HCT116 (cell line): Measurements from ENCODE around the gene LEUTX. TPM values are rescaled to one million over a fixed set of nuclear protein-coding genes. Genes with fewer than 3 reads are reported as not detected.

Experiments used
- ATAC-seq: fragments of 200-7000 bp; cut with Tn5 transposase; 2 replicates; pipeline ENCODE4 v1.9.1; 2020; ENCODE audit warnings: mild to moderate bottlenecking, moderate library complexity
- BruUV-seq: library from RNA; stranded (reverse); fragments of 400-500 nt; replicated peaks from 2 replicates; lab custom pipeline; 2021; lab: Mats Ljungman, UMichigan
- CTCF ChIA-PET: fragments of 300-600 bp; sonication (Branson Sonifier 250); formaldehyde crosslinking; loops from one replicate; lab custom pipeline; 2021; ENCODE audit warnings: antibody characterized with exemption; lab: Charles Lee
- POLR2A ChIA-PET: fragments of 300-600, 350-600 bp; sonication (Branson Sonifier 250); formaldehyde crosslinking; loops from one replicate; lab custom pipeline; 2021; ENCODE audit warnings: antibody characterized with exemption; lab: Charles Lee
- RAD21 ChIA-PET, 2 experiments: fragments of 300-600 bp; sonication (Branson Sonifier 250); formaldehyde crosslinking; loops; one replicate each; lab custom pipeline; 2023; ENCODE audit warnings: low total read pairs in 2 of 2; ENCODE audit not compliant: uncharacterized antibody in 2 of 2, unreplicated experiment in 2 of 2, low non-redundant PET in 1 of 2; lab: Charles Lee
- DNase-seq: peaks from one replicate; pipeline ENCODE4 v3.0.0-alpha.2; 2010; ENCODE audit warnings: low read depth, low spot score
- H2AFZ ChIP-seq: fragments of 200-600 bp; shearing (Covaris generic), sonication (generic); 2 replicates; pipeline ENCODE4 v1.6.1; 2017; ENCODE audit warnings: low read depth, mixed run types, mixed read lengths, antibody characterized with exemption, low read length; ENCODE audit not compliant: poor library complexity, severe bottlenecking
- H3K27ac ChIP-seq: 2 replicates; pipeline ENCODE4 v1.5.1; 2012; ENCODE audit warnings: low read depth, low read length
- H3K27me3 ChIP-seq: fragments of 200-600 bp; sonication (generic); 2 replicates; pipeline ENCODE4 v1.6.1; 2016; ENCODE audit warnings: mixed run types, low read length, mixed read lengths; ENCODE audit not compliant: insufficient read depth
- H3K36me3 ChIP-seq, 2 experiments: fragments of 200-500 bp in 1 of 2; fragments of 200-600 bp in 1 of 2; sonication (Bioruptor generic) in 1 of 2; sonication (generic) in 1 of 2; 2 replicates each; pipeline versions ENCODE4 v1.5.1 to v1.6.1; 2014 to 2016; ENCODE audit warnings: low read length in 2 of 2, inconsistent platforms in 1 of 2, mixed read lengths in 1 of 2, mixed run types in 1 of 2; ENCODE audit not compliant: insufficient read depth in 2 of 2, control insufficient read depth in 1 of 2
- H3K4me1 ChIP-seq, 2 experiments: fragments of 200-600 bp in 1 of 2; sonication (generic) in 1 of 2; 2 replicates each; pipeline versions ENCODE4 v1.5.1 to v1.6.1; 2012 to 2017; ENCODE audit warnings: low read length in 2 of 2, inconsistent platforms in 1 of 2, mild to moderate bottlenecking in 1 of 2, mixed read lengths in 1 of 2, mixed run types in 1 of 2, moderate library complexity in 1 of 2; ENCODE audit not compliant: insufficient read depth in 2 of 2, control insufficient read depth in 1 of 2
- H3K4me2 ChIP-seq: fragments of 200-600 bp; sonication (generic); 2 replicates; pipeline ENCODE4 v1.6.1; 2017; ENCODE audit warnings: mixed run types, low read length, mixed read lengths
- H3K4me3 ChIP-seq, 2 experiments: fragments of 200-600 bp in 1 of 2; sonication (generic) in 1 of 2; replicated peaks in 1 of 2; 2 replicates each; pipeline ENCODE4 v1.5.1; 2011 to 2016; ENCODE audit warnings: low read length in 2 of 2, control low read depth in 1 of 2, low read depth in 1 of 2, mild to moderate bottlenecking in 1 of 2, mixed read lengths in 1 of 2, mixed run types in 1 of 2
- H3K79me2 ChIP-seq: fragments of 200-600 bp; sonication (generic); 2 replicates; pipeline ENCODE4 v1.6.1; 2017; ENCODE audit warnings: mild to moderate bottlenecking, mixed run types, low read length, moderate library complexity, mixed read lengths; ENCODE audit not compliant: insufficient read depth
- H3K9ac ChIP-seq: fragments of 200-600 bp; sonication (generic); 2 replicates; pipeline ENCODE4 v1.6.1; 2016; ENCODE audit warnings: low read length, mixed read lengths
- H3K9me2 ChIP-seq: fragments of 200-600 bp; sonication (generic), shearing (Covaris generic); 2 replicates; pipeline ENCODE4 v1.6.1; 2017; ENCODE audit warnings: mixed run types, mild to moderate bottlenecking, moderate library complexity; ENCODE audit not compliant: insufficient read depth
- H3K9me3 ChIP-seq, 2 experiments: fragments of 200-500 bp in 1 of 2; fragments of 200-600 bp in 1 of 2; sonication (Bioruptor generic) in 1 of 2; sonication (generic) in 1 of 2; 2 replicates each; pipeline ENCODE4 v1.6.1; 2014 to 2017; ENCODE audit warnings: low read length in 2 of 2, mixed read lengths in 2 of 2, inconsistent platforms in 1 of 2, low read depth in 1 of 2, mild to moderate bottlenecking in 1 of 2, mixed run types in 1 of 2, moderate library complexity in 1 of 2; ENCODE audit not compliant: control insufficient read depth in 1 of 2, insufficient read depth in 1 of 2
- H4K20me1 ChIP-seq: fragments of 200-600 bp; sonication (generic), shearing (Covaris generic); 2 replicates; pipeline ENCODE4 v1.6.1; 2017; ENCODE audit warnings: mixed run types, mild to moderate bottlenecking, moderate library complexity; ENCODE audit not compliant: insufficient read depth
- CTCF ChIP-seq, 3 experiments: fragments of 200-600 bp in 1 of 3; sonication (generic) in 1 of 3; IDR thresholded peaks in 2 of 3; conservative IDR thresholded peaks in 1 of 3; 2 replicates each; pipeline ENCODE4 v1.5.1; 2012 to 2017; ENCODE audit warnings: low read depth in 2 of 3, low read length in 2 of 3, antibody characterized with exemption in 1 of 3, borderline replicate concordance in 1 of 3, control low read depth in 1 of 3, mild to moderate bottlenecking in 1 of 3, mixed read lengths in 1 of 3, mixed run types in 1 of 3, moderate library complexity in 1 of 3; ENCODE audit not compliant: insufficient read depth in 1 of 3
- EZH2phosphoT487 ChIP-seq: fragments of 200-600 bp; IDR thresholded peaks from 2 replicates; pipeline ENCODE4 v1.6.1; 2018; ENCODE audit warnings: antibody characterized with exemption, borderline replicate concordance
- RAD21 ChIP-seq: IDR thresholded peaks from 2 replicates; pipeline ENCODE4 v1.6.1; 2012; ENCODE audit warnings: low read depth, mild to moderate bottlenecking
- SRF ChIP-seq: IDR thresholded peaks from 2 replicates; pipeline ENCODE4 v1.6.1; 2012; ENCODE audit warnings: low read depth
- YY1 ChIP-seq: IDR thresholded peaks from 2 replicates; pipeline ENCODE4 v1.6.1; 2011; ENCODE audit warnings: low read length, low read depth, moderate library complexity, mild to moderate bottlenecking; ENCODE audit not compliant: insufficient replicate concordance; ENCODE audit errors: extremely low read depth
- intact Hi-C: fragments of 100-400 bp; cut with micrococcal nuclease; formaldehyde crosslinking; loops from 2 replicates; pipeline ENCODE4 v1.10.0; 2022
- total RNA-seq: library from RNA; stranded (reverse); gene quantifications from one replicate; pipeline ENCODE4 v1.2.1, GENCODE V29; 2021; ENCODE audit not compliant: unreplicated experiment

The LEUTX gene
- total RNA-seq, 1 experiment from 2014 or later, result not detected

GRCh38 chr19:39746836-39747529, 31.7 kb upstream of the LEUTX start:
- Histone ChIP-seq H3K9me2 (no peaks in the 10 kb centered on the region), H3K27ac (no peak overlapping the region), H3K9me3 (no peaks in the 10 kb centered on the region), H3K79me2 (no peaks in the 10 kb centered on the region), H4K20me1 (no peaks in the 10 kb centered on the region), H3K27me3 (peaks cover 69% of the 10 kb centered on the region), H3K4me1 (no peaks in the 10 kb centered on the region), H3K4me3 (no peak overlapping the region), H3K9ac (no peak overlapping the region), H2AFZ (no peak overlapping the region), H3K4me2 (no peak overlapping the region), H3K36me3 (no peaks in the 10 kb centered on the region)
- no peak for DNase-seq
- RAD21 ChIA-PET, result no interaction called here
- CTCF ChIA-PET, result interaction anchor here (1.0 kb wide), 1 partner anchor 20 kb away, joined by 4 read pairs; no protein-coding TSS in a partner anchor
- intact Hi-C loops, result no loop called here
- no peak for TF ChIP-seq YY1
- TF ChIP-seq CTCF (IDR thresholded peaks at IDR 0.05 in 2 of 3, conservative IDR thresholded peaks at IDR 0.05 in 1 of 3; ENCODE audit: borderline replicate concordance in 1 of 3, insufficient read depth in 1 of 3, low read depth in 2 of 3, low read length in 2 of 3), result peak in 2 of 3 experiments; percentile 15 to 24; a peak in 1 of 6 replicates
- POLR2A ChIA-PET, result interaction anchor here (0.6 kb wide), 1 partner anchor 211 kb away, joined by 3 read pairs; no protein-coding TSS in a partner anchor
- ATAC-seq, result peak; percentile 79
- BruUV-seq, result no TSS peak

GRCh38 chr19:39749981-39750380, 28.7 kb upstream of the LEUTX start:
- TF ChIP-seq EZH2phosphoT487 (no peak), RAD21 (no peak), SRF (no peak)
- H3K4me1 ChIP-seq, result no peaks in the 10 kb centered on the region
- H3K9me2 ChIP-seq, result no peaks in the 10 kb centered on the region
- peaks cover 63% of the 10 kb centered on the region for H3K27me3 ChIP-seq
- ATAC-seq, result no peak
- H3K9me3 ChIP-seq, result no peaks in the 10 kb centered on the region
- no peaks in the 10 kb centered on the region for H4K20me1 ChIP-seq
- no peak for DNase-seq
- H3K27ac ChIP-seq, result no peak overlapping the region
- no peaks in the 10 kb centered on the region for H3K79me2 ChIP-seq
- no TSS peak for BruUV-seq
- H3K36me3 ChIP-seq, result no peaks in the 10 kb centered on the region
- POLR2A ChIA-PET, result no interaction called here
- no peak overlapping the region for H3K4me3 ChIP-seq
- RAD21 ChIA-PET, result no interaction called here
- CTCF ChIA-PET, result no interaction called here
- no peak overlapping the region for H2AFZ ChIP-seq
- intact Hi-C loops, result no loop called here
- no peak overlapping the region for H3K4me2 ChIP-seq
- no peak overlapping the region for H3K9ac ChIP-seq
